Activated naive CD4-positive, alpha-beta T cell treated with anti-CD3 and anti-CD28 coated beads, Interleukin-2, amount 10 ng/mL, durations not matched to agents 7 days and 5 days (primary cell): ENCODE results near the gene APBB1IP.
"Not testable (repeated sequence)": the region's sequence is repeated elsewhere in the genome, so short reads cannot be mapped to it uniquely, and the experiment has no call there.

ENCODE experiments used
- CTCF ChIA-PET: fragments of 350-600 bp; sonication (Branson Sonifier 250); formaldehyde crosslinking; loops from one replicate; lab custom pipeline; 2021; ENCODE audit warnings: antibody characterized with exemption; lab: Charles Lee
- DNase-seq: peaks from one replicate; pipeline ENCODE4 v3.0.0-alpha.2; 2020
- H3K27ac Mint-ChIP-seq: one replicate; pipeline ENCODE4 v1.8.0; 2021; ENCODE audit warnings: mild to moderate bottlenecking, moderate library complexity, mixed read lengths
- H3K27me3 Mint-ChIP-seq: one replicate; pipeline ENCODE4 v1.8.0; 2021; ENCODE audit warnings: mild to moderate bottlenecking, mixed read lengths
- H3K36me3 Mint-ChIP-seq: one replicate; pipeline ENCODE4 v1.8.0; 2021; ENCODE audit warnings: mixed read lengths
- H3K4me1 Mint-ChIP-seq: one replicate; pipeline ENCODE4 v1.8.0; 2021; ENCODE audit warnings: mixed read lengths
- H3K4me3 Mint-ChIP-seq: one replicate; pipeline ENCODE4 v1.8.0; 2021; ENCODE audit warnings: mild to moderate bottlenecking, moderate library complexity, mixed read lengths
- H3K9me3 Mint-ChIP-seq: one replicate; pipeline ENCODE4 v1.8.0; 2021; ENCODE audit warnings: mixed read lengths

The APBB1IP gene

GRCh38 chr10:26437637-26438461 is at the start of gene APBB1IP:
Gene APBB1IP, plus strand, starts transcription at chr10:26438341. Its CDS starts 53,986 bp downstream, at chr10:26492327.
- DNase-seq = peak; percentile 68
- Mint-ChIP-seq H3K27ac (peak within 1 kb of the TSS; percentile 96), H3K27me3 (no peaks in the 10 kb centered on the region), H3K4me1 (peaks cover 44% of the 10 kb centered on the region), H3K36me3 (peaks cover 20% of the 10 kb centered on the region), H3K9me3 (no peaks in the 10 kb centered on the region), H3K4me3 (peak within 1 kb of the TSS; percentile 93)
- CTCF ChIA-PET = interaction anchor here (1.3 to 1.4 kb wide), 2 partner anchors 11 to 40 kb away, joined by 3 to 4 read pairs; no protein-coding TSS in a partner anchor

DNA sequence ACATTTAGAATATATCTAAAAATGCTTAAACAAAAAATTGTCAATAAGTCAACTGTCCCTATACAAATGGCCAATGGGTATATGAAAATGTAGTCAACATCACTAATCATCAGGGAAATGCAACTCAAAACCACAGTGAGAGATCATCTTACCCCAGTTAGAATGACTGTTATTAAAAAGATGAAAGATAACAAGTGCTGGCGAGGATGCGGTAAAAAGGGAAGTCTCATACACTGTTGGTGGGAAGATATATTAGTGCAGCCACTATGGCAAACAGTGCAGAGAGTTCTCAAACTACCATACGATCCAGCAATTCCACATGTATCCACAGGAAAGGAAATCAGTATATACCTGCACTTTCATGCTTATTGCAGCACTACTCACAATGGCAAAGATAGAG is 48.6 kb upstream of the APBB1IP start:
- CTCF ChIA-PET = no interaction called here
- Mint-ChIP-seq H3K36me3 (no peaks in the 10 kb centered on the region), H3K27ac (no peak overlapping the region), H3K4me3 (no peak overlapping the region), H3K27me3 (peaks cover 15% of the 10 kb centered on the region), H3K4me1 (peaks cover 10% of the 10 kb centered on the region), H3K9me3 (peaks cover 6% of the 10 kb centered on the region)
- DNase-seq = no peak

DNA sequence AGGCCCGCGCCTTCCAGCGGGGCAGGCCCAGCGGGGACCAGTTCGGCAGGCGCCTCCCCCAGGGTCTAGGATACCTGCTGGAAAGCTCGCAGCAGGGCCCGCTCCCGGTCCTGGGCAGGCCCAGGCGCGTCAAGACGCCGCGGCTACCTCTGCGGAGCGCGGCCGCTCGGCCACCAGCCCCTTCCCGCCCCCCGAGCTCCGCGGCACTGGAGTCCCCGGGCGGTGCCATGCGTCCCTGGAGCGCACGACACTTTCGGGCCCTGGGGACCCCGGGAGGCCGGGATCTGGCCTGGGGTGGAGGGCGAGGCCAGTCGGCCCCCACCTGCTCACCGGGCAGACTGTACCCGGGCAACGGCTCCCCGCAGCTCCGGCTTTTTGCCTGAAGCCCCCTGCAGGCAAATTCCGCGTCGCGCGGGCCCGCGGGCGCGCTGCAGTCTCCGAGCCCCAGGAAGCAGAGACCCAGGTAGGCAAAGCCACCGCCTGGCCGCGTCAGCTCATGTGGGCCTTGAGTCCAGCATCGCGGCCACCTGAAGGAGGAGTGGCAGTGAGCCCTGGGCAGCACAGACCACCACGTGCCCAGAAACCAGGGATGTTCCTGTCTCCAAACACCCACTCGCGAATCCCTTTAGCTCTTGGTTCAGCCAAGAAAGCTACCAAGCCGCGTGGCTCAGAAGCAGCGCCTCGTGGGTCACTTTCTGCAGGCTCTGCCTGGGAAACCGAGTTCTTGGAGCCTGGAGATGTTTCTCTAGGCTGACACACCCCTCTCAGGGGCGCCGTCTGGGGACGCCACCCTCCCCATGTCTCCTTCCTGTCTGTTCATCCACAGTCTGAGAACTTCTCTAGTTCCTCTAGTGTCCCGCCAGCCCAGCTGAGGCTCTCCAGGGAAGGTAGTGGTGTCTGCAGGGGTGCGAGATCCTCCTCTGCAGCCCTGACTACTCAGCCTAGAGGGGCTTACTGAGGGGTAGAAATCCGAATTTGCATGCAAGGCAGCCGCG is 46.1 kb upstream of the APBB1IP start:
- Mint-ChIP-seq H3K27ac (no peak overlapping the region), H3K4me3 (no peak overlapping the region), H3K27me3 (peaks cover 15% of the 10 kb centered on the region), H3K36me3 (no peaks in the 10 kb centered on the region), H3K4me1 (peaks cover 10% of the 10 kb centered on the region), H3K9me3 (peaks cover 6% of the 10 kb centered on the region)
- CTCF ChIA-PET = no interaction called here
- DNase-seq = no peak

GRCh38 chr10:26398353-26398752 is 39.8 kb upstream of the APBB1IP start:
- DNase-seq, H3K36me3 Mint-ChIP-seq, H3K27ac Mint-ChIP-seq, CTCF ChIA-PET, H3K4me3 Mint-ChIP-seq, H3K4me1 Mint-ChIP-seq, H3K9me3 Mint-ChIP-seq, H3K27me3 Mint-ChIP-seq: not testable (repeated sequence)

DNA sequence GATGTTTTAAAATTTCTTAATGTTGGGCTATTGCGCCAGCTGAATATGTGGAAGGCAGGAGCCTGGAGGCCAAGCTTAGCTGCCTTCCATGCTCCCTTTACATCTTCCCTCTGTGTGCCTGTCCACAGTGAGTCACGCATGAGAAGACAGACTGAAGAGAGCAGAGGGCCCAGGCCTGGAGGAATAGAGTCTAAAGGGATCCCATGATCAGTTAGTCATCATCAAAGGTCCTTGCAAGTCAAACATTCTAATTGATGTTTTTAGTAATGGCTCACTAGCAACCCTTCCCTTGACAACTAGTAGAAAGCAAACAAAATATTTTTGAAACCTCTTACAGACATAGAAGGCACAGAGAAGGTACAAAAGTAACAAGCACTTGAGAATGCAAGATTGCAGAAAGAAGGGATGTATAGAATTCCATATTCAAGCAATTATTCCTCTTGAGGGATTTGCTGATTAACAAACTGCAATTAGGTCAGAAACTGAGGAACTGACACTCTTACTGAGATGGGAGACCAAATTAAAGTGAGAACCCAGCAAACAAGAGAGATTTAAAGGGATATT is 30.7 kb upstream of the APBB1IP start:
- H3K27ac Mint-ChIP-seq = no peak overlapping the region
- H3K9me3 Mint-ChIP-seq = no peaks in the 10 kb centered on the region
- H3K4me3 Mint-ChIP-seq = no peak overlapping the region
- peaks cover 8% of the 10 kb centered on the region for H3K27me3 Mint-ChIP-seq
- no peaks in the 10 kb centered on the region for H3K4me1 Mint-ChIP-seq
- no peaks in the 10 kb centered on the region for H3K36me3 Mint-ChIP-seq
- no peak for DNase-seq
- CTCF ChIA-PET = no interaction called here

DNA sequence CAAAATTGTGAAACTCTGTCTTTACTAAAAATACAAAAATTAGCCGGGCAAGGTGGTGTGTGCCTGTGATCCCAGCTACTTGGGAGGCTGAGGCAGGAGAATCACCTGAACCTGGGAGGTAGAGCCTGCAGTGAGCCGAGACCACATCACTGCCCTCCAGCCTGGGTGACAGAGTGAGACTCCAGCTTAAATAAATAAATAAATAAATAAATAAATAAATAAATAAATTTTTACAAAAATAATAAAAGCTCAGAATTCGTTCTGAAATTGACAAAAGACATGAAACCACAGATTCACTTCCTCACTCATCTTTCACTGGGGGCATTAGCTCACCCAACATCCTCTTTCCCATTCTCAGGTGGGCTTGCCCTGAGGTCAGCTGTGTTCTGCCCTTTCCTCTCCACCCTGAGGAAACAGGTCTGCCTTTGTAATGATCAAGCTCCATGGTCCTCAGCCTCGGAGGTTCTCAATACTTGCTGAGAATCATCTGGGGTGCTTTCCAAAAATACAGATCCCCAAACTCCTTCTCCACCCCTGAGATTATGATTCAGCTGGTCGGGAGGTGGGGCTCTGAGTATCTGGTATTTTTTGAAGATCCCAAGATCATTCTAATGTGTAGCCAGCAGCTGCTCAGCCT is 29.2 kb upstream of the APBB1IP start:
- CTCF ChIA-PET = interaction anchor here (0.7 kb wide), 2 partner anchors 131 to 226 kb away, joined by 3 read pairs; no protein-coding TSS in a partner anchor
- H3K9me3 Mint-ChIP-seq = no peaks in the 10 kb centered on the region
- H3K4me1 Mint-ChIP-seq = no peaks in the 10 kb centered on the region
- peaks cover 8% of the 10 kb centered on the region for H3K27me3 Mint-ChIP-seq
- H3K4me3 Mint-ChIP-seq = no peak overlapping the region
- H3K27ac Mint-ChIP-seq = no peak overlapping the region
- no peaks in the 10 kb centered on the region for H3K36me3 Mint-ChIP-seq
- no peak for DNase-seq

GRCh38 chr10:26410356-26410755 is 27.8 kb upstream of the APBB1IP start:
- Mint-ChIP-seq H3K36me3 (no peaks in the 10 kb centered on the region), H3K27ac (no peak overlapping the region), H3K4me3 (no peak overlapping the region), H3K9me3 (no peaks in the 10 kb centered on the region), H3K27me3 (peaks cover 8% of the 10 kb centered on the region), H3K4me1 (no peaks in the 10 kb centered on the region)
- CTCF ChIA-PET = no interaction called here
- no peak for DNase-seq

DNA sequence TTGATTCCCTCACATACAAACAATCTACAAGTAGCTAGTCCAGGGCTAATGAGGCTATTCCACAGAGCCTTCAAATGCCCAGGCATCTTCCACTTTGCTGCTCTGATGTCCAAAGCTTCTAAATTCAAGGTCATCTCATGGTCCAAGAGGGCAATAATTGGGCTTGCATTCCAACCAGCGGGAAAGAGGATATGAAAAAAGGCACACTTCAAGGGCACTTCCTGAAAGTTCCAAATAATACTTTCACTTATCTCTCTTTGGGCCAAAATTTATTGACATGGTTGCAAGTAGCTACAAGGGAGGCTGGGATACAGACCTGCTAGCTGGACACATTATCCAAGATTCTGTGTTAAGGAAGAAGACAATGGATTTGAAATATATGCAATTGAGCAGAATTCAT is 25.2 kb upstream of the APBB1IP start:
- H3K4me1 Mint-ChIP-seq = no peaks in the 10 kb centered on the region
- DNase-seq = no peak
- no peaks in the 10 kb centered on the region for H3K9me3 Mint-ChIP-seq
- no peaks in the 10 kb centered on the region for H3K36me3 Mint-ChIP-seq
- CTCF ChIA-PET = no interaction called here
- H3K4me3 Mint-ChIP-seq = no peak overlapping the region
- H3K27ac Mint-ChIP-seq = no peak overlapping the region
- peaks cover 10% of the 10 kb centered on the region for H3K27me3 Mint-ChIP-seq

DNA sequence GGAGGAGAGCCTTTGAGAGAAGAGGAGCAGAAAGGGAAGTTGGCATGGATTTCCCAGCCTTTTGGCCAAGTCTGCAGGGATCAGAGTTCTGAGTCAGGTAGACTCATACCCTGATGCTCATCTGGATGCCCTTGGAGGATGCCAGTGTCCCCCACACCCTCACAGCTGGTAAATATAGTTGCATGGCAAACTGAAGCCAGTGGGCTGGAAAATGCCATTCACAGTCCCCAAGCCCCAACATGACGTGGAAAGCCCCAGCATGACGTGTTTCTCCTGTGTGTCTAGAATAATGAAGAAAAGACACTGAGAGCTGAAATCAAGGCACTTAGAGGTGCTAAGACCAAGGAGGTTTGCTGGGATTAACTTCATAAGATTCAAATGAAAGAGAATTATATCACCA is 24.8 kb upstream of the APBB1IP start:
- no peak for DNase-seq
- Mint-ChIP-seq H3K4me1 (no peaks in the 10 kb centered on the region), H3K4me3 (no peak overlapping the region), H3K36me3 (no peaks in the 10 kb centered on the region), H3K27me3 (peaks cover 10% of the 10 kb centered on the region), H3K9me3 (no peaks in the 10 kb centered on the region), H3K27ac (no peak overlapping the region)
- CTCF ChIA-PET = no interaction called here

GRCh38 chr10:26417136-26417535 is 21.0 kb upstream of the APBB1IP start:
- CTCF ChIA-PET = no interaction called here

GRCh38 chr10:26422977-26423376 is 15.2 kb upstream of the APBB1IP start:
- CTCF ChIA-PET = no interaction called here
- Mint-ChIP-seq H3K4me3 (no peak overlapping the region), H3K4me1 (no peaks in the 10 kb centered on the region)

More at GRCh38 chr10:26417136-26417535, 21.0 kb upstream of the APBB1IP start:
- no peaks in the 10 kb centered on the region for H3K36me3 Mint-ChIP-seq
- no peaks in the 10 kb centered on the region for H3K9me3 Mint-ChIP-seq
- H3K4me3 Mint-ChIP-seq = no peak overlapping the region
- peaks cover 6% of the 10 kb centered on the region for H3K27me3 Mint-ChIP-seq
- DNase-seq = no peak
- no peaks in the 10 kb centered on the region for H3K4me1 Mint-ChIP-seq
- no peak overlapping the region for H3K27ac Mint-ChIP-seq

DNA sequence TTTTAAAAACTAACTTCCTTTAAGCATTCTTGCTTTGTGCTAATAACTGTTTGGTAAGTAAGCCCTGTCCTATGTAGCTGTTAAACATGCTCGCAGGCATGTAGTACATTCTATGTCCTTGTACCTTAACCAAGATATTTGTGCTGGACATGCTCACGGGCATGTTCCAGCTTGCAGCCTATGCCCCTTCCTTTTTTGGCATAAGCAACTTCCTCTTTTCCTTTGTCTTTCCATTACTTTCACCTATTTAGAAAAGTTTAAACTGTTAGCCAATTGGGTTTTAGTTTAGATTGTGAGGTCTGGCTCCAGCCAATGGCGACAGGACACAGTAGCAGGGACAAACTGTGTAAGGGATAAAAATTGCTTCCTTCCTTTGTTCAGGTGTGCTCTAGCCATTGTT is 14.4 kb upstream of the APBB1IP start:
- no peaks in the 10 kb centered on the region for H3K9me3 Mint-ChIP-seq
- no peaks in the 10 kb centered on the region for H3K27me3 Mint-ChIP-seq
- DNase-seq = no peak
- no peaks in the 10 kb centered on the region for H3K36me3 Mint-ChIP-seq
- CTCF ChIA-PET = no interaction called here
- no peak overlapping the region for H3K27ac Mint-ChIP-seq
- H3K4me1 Mint-ChIP-seq = no peaks in the 10 kb centered on the region
- H3K4me3 Mint-ChIP-seq = no peak overlapping the region

More at GRCh38 chr10:26422977-26423376, 15.2 kb upstream of the APBB1IP start:
- H3K27me3 Mint-ChIP-seq = no peaks in the 10 kb centered on the region
- H3K36me3 Mint-ChIP-seq = no peaks in the 10 kb centered on the region
- no peaks in the 10 kb centered on the region for H3K9me3 Mint-ChIP-seq
- H3K27ac Mint-ChIP-seq = no peak overlapping the region
- DNase-seq = no peak

- peak overlapping the region; percentile 87 for H3K27ac Mint-ChIP-seq
- no peak overlapping the region for H3K4me3 Mint-ChIP-seq
- DNase-seq = peak; percentile 27
- no peaks in the 10 kb centered on the region for H3K27me3 Mint-ChIP-seq
- H3K4me1 Mint-ChIP-seq = peaks cover 15% of the 10 kb centered on the region
- H3K9me3 Mint-ChIP-seq = no peaks in the 10 kb centered on the region
- CTCF ChIA-PET = no interaction called here
- no peaks in the 10 kb centered on the region for H3K36me3 Mint-ChIP-seq
Observed at GRCh38 chr10:26430641-26431163, 7.4 kb upstream of the APBB1IP start.
